Activated T-helper 9 cell treated with anti-CD3 and anti-CD28 coated beads, Interleukin-2, amount 50 U/mL, for 16 hours (primary cell): ENCODE results near the gene LANCL3.
"Not testable (repeated sequence)": the region's sequence is repeated elsewhere in the genome, so short reads cannot be mapped to it uniquely, and the experiment has no call there.

ENCODE experiments used
- DNase-seq: peaks from one replicate; pipeline ENCODE4 v3.0.0-alpha.2; 2020; ENCODE audit warnings: low read depth

Gene LANCL3

DNA sequence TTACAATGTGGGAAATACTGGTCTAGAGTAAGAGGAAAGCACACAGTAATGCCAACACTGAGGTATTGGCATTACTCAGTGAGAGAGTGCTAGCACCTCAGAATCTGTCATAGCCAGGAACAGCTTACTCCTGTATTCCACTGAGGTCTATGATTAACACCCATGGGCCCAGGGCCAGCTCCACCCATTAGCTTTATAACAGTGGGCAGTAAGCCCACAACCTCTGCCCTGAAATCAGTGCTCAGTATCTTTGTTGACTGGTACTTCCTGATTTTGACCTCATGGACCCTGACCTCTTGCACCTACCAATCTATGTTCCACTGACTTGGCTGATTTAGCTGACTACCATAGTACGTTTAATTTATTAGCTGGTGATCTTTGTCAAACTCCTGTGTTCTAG, 56.1 kb downstream of the LANCL3 start:
- no peak for DNase-seq

DNA sequence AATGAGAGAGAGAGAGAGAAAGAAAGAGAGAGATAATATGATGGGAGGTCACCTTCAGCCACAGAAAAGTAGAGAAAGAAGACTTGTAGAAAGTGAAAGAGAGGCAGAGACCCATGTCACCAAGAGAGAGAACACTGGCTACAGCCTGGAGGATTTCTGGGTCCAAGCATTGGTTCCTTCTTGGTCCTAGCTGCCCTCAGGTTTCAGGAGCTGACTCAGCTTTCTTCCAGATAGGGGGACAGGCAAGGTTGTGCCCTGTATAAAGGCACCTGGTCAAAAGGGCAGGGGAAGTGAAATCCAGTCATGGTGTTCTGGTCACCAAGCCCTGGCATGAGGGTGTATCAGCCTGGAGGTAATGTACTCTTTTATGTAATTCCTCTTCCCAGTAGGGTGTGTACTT, 66.6 kb downstream of the LANCL3 start:
- no peak for DNase-seq

DNA sequence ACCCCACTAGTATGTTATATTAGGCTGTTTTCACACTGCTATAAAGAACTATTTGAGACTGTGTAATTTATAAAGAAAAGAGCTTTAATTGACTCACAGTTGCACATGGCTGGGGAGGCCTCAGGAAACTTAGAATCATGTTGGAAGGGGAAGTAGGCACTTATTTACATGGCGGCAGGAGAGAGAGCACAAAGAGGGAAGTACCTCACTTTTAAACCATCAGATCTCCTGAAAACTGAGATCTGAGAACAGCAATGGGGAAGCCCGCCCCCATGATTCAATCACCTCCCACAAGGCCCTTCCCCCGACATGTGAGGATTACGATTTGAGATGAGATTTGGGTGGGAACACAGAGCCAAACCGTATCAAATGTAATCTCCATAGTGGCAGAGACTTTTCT, 68.7 kb downstream of the LANCL3 start:
- no peak for DNase-seq

DNA sequence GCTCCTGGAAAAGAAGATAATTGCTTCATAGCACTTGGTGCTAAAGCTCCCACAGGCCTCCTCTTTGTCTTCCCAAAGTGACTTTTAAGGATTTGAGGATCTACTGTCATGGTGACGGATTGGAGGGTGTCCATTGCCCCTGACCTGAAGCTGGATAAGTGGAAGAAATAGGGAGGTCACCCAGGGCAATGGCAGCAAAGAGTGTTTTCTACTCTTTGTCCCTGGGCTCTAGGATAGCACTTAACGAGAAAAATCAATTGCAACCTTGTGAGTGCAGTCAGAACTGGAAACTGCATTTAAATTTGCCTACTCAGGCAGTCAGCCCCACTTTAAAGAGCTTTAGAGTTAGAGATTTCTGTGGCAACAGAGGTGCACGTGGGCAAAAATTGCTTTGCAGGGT, 70.4 kb downstream of the LANCL3 start:
- DNase-seq = no peak

DNA sequence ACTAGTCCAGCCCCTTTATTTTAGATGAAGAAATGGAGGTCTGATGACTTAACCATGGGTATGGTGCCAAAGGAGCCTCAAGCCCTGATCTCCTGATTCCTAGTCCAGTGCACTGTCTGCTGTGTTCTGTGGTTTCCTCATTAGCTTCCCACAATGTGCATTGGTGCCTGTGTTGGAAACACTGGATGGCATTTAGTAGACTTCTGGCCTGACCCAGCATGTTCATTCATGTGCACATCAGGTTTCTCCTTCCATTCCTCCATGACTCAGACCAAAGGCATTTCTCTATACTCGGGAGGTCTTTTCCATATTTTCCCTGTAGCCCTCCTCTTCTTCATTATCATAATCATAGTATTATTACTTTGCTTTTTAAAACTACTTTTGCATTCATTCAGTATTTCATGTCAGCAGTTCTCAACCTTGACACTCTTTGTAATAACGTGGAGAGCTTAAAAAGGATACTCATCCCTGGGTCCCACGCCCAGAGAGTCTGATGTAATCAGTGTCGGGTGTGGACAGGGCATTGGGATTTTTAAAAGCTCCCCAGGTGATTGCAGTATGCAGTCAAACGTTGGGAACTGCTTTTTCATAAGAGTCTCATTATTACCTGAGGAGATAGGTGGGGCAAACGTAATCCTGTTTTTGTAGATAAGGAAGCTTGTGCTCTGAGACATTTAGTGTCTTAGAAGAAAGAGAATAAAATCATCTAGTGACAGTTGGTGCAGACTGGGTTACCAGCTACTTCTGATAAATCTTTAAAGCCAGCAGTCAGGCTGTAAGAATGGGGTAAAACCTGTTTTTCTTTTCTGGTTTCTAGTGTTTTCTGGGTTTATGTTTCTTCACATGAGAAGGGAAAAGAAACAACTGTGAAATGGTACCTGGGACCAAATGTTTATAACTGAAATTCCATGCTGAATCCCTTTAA, 73.2 kb downstream of the LANCL3 start:
- DNase-seq = no peak

DNA sequence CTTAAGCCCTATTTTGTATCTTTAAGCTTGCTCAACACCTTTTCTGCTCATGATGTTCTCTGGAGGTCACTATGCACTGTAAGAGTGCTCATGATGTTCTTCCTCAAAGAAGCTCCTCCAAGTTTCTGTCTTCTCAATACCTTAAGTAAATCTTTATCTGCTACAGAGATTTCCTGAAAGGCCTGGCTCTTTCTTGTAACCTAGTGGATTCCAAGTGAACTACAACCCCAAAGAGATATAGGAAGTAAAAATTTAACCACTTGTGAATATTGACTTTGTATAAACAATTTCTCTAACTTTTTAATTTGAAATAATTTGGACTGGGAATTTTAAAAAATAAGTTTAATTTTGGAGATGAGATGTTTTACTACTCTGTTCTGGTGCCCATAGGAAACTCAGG, 74.8 kb downstream of the LANCL3 start:
- DNase-seq = no peak

DNA sequence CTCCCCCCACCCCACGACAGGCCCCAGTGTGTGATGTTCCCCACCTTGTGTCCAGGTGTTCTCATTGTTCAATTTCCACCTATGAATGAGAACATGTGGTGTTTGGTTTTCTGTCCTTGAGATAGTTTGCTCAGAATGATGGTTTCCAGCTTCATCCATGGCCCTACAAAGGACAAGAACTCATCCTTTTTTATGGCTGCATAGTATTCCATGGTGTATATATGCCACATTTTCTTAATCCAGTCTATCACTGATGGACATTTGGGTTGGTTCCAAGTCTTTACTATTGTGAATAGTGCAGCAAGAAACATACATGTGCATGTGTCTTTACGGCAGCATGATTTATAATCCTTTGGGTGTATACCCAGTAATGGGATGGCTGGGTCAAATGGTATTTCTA, 79.4 kb downstream of the LANCL3 start:
- not testable (repeated sequence) for DNase-seq

DNA sequence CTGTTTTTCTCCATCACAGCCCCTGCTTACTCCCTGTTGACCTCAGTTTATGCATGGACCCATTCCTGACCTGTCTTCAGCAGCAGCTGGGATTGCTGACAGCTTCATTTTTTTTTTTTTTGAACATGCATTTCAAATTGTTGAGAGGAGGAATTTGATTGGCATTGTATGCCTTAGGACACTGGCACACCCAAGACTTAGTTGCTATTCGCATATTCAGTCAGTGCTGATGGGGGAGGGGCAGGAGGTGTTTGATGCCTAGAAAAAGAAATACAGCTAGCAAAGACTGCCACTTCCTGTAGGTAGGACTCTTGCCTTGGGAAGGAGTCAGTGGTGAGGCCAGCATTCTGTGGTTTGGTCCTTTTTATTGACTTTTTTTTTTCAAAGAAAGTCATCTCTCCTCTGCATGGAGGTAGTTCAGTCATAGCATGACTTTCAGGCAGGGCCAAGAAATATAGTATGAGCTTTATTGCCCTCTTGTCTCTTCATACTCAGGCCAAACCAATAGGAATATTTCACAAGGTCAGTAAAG, 80.5 kb downstream of the LANCL3 start:
- no peak for DNase-seq

DNA sequence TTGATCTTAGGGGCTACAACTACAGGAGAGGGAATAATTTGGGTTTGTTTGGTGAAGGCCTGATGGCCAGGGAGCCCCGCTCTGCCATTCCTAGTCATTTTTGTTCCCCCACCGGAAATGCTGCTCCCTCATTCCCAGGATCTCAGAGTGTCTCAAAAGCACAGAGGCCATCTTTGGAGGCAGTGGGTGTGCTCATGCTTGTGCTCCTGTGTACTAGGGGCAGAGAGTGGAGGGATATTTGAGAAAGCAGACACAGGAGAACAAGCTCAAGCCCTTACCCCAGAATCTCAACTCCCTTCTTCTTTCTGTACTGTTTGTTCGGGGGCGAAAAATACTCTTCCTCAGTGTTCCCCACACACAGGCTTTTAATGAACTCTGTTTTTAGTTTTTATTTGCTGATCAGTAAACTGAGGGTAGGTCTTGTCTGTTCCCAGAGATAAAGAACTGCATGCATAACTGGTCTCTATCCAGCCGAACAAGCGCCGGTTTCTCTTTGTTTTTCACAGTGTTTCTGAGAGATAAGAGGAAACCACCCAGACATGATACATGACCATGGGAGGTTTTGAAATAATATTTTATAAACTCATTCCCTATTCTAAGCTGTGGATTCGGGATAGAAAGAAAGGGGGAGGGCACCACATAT, 81.2 kb downstream of the LANCL3 start:
- DNase-seq = no peak

DNA sequence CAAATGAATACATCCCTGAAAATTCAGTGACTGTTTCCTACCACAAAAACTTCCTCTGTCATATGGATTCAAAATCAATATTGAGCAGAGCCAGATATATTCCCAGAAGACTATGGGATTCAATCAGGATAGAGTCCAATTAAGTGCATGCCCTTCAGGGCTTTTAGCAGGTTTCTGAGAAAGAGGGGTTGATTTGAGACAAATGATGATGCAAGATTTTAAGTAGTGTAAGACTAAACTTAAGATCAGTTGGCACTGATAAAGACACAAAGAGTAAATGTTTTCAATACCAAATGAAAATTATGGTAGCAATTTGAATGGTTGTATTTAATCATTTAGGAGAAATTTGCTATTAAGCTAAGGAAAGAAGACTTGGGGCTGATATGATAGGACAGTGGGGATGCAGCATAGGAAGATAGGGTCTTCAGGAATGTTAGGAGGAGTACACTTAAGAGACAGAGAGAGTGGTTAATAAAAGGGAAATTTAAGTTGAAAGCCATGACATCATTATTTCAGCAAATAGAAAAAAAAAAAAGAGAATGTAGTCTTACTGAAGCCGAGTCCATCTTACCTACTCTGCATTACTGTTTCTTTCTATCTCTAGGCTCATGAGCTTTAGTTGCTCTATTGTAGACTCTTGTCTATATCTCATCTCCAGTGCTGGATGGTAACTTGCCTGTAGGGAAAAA, 82.1 kb downstream of the LANCL3 start:
- DNase-seq = no peak

DNA sequence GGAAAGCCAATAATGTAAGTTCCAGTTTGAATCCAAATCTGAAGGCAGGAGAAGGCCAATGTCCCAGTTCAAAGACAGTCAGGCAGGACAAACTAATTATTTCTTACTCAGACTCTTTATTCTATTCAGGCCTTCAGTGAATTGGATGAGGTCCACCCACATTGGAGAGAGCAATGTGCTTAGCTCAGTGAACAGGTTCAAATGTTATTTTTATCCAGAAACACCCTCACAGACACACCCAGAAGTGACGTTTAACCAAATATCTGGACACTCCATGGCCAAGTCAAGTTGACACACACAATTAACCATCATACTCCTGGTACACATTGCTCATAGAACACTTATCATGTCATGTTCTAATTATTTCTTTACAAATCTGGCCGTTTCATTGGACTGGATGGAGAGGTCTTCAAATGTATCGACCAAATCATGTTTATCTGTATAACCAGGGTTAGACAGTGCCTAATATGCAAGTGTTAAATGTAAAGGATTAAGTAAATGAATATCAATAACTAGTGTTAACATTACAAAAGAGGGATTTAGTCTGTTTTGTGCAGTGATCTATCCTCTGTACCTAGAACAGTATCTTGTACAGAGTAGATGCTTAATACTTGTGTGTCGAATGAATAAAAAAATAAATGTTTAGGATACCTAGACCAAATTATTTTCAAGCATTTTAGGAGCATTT, 87.0 kb downstream of the LANCL3 start:
- DNase-seq = no peak

DNA sequence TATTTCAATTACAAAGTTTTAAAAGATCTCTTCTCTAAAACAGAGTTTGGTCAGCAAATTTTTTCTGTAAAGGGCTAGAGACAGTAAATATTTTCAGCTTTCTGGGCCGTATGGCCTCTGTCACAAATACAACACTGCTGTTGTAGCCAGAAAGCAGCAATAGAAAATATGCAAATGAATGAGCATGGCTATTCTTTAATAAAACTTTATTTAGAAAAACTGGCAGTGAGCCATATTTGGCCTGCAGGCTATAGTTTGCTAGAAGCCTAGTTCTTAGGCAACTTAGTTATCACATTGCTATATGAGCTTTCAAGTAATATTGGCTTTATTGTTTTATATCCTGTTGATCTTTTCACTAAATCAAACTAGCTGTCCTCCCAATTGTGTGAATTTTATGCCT, 87.6 kb downstream of the LANCL3 start:
- no peak for DNase-seq

DNA sequence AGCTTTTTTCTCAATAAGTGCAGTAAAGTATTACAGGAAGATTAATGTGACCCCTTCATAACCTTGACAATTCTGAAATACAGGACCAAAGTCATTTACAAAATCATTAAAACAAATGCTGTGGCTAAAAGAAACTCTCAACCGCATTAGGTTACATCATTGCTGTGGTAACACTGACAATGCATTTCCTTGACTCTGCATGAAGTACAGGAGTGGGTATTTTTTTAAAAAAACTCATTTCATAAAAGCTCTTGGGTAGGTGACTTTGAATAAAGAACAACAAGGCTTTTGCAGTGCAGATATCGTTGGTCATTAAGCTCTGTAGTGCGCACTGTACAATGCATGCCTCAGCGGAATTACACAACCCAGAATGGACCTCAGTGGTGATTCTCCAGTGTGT, 90.7 kb downstream of the LANCL3 start:
- no peak for DNase-seq

DNA sequence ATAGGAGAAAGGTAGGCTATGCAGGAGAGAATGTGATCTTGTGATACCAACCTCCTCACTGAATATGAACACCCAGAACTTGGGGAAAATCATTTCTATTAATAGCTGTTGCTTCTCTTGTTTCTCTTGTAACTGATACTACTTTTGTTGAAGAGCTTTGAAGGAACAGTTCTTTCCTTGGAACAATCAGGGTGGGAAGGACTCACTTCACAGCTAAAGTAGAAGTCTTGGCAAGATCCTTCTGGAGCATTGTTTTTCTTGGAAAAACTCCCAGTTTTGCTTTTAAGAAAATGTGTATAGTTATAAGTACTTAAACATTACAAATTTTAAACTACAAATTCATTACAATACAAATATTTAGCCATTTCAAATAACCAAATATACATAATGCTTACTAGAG, 95.1 kb downstream of the LANCL3 start:
- no peak for DNase-seq

DNA sequence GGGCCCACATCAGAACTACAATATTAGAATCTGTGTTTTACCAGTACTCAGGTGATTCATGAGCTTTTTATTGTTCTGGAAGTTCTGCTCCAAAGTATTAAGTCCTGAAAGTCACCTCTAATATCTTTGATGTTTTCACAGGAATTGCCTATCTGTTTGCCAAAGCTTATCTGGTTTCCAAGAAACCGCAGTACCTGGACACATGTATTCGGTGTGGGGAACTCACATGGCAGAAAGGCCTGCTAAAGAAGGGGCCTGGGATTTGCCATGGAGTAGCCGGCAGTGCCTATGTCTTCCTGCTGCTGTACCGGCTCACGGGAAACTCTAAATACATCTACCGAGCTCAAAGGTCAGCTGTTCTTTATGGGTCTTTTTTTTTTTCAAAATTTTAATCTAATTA, 95.7 kb downstream of the LANCL3 start:
- DNase-seq = no peak

DNA sequence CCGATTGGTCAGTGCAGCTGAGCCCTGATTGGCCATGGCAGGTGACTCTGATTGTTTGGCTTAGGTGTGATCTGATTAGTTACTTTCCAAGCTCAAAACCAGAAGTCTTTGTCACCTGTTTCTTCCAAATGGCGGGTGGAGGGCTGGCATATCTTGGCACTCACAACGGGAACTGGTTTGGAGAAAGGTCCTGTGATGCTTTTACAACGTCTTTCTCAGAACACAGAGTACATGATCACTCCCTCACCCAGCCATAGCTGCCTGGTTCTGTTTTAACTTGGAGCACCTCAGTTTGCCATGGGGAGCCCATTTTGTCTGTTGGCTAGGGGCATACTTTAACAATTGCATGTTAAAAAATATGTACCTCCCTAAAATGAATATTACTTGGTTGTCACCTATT, 101.1 kb downstream of the LANCL3 start:
- no peak for DNase-seq

DNA sequence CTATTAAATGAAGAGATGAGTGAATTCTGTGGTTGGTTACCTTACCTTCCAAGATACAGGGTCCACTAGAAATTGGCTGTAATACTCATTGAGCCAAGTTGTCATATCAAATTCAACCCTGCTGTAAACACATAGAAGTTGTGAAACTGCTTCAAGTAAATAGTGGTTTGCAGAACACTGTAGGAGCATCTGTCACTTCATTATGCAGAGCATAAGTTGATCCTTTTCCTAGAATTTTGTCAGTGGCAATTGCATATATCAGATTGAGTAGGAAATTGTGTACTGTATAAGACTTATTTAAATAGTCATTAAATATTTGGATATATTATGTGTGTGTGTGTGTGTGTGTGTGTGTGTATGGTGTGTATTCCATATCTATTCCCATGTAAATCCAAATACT, 105.3 kb downstream of the LANCL3 start:
- DNase-seq = no peak

DNA sequence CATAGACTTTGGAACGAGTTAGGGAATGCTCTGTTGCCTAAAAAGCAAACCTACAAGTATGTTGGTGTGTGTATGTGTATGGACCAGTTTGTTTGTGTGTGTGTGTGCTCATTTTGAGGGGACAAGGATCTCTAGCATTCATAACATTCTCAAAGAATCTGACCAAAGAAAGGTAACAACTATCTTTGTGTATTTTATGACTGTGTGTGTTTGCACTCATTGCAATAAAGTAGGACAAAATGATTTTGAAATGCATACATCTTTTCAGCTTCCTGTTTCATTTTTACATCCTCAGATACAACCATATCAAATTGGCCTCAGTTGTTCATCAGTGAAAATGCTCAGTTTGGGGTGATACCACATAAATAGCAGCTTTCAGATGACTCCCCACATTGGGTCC, 105.8 kb downstream of the LANCL3 start:
- no peak for DNase-seq

DNA sequence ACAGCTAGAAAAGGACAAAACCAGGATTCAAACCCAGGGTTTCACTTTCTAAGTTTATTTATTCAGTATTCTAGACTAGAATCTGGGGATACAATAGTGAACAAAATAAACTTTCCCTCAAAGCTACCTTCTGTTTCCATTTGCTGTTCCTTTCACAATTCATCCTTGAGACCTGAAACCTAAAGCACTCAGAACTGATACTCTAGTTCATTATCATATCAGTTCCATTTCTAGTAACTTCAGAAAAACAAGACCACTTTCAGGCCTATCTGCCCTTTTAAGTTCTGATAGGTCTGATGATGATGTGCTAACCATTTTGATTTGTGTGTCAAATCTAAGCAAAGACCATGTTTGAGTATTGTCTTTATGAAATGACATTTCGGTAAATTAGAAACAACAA, 106.3 kb downstream of the LANCL3 start:
- no peak for DNase-seq

DNA sequence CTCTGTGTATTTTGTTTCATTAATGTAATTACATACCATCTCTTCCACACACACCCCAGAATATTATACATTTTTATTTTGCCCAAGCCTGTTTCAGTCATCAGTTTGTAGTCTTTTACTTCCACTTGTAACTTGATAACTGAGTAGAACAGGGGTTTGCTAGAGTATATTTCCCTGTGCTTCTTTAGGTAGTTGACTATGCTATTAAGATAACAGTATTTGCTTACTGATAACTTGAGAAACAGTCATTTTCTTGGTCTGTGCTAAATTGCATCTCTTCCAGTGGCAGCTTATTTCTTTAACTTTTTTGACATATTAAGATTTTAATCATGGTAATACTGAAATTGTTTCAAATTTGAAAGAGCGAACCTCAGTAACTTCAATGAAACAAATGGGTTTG, 107.1 kb downstream of the LANCL3 start:
- DNase-seq = no peak

DNA sequence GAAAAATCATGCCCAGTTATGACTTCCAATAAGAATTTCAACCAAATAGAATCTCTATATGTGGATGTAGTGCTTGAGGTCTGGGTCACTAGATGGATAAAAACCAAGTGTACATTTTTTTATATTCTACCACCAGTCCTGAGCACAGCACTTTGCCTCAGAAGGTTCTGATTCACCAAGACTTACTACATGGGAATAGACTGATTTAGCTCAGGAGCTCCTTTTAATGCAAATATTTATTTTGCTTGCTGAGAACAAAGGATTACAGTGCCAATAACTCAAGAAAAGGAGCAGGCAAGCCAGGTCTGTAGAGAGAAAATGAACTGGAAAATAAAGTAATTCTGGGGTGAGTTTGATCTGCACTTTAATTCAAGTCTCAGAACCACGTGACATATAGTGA, 107.8 kb downstream of the LANCL3 start:
- DNase-seq = no peak

DNA sequence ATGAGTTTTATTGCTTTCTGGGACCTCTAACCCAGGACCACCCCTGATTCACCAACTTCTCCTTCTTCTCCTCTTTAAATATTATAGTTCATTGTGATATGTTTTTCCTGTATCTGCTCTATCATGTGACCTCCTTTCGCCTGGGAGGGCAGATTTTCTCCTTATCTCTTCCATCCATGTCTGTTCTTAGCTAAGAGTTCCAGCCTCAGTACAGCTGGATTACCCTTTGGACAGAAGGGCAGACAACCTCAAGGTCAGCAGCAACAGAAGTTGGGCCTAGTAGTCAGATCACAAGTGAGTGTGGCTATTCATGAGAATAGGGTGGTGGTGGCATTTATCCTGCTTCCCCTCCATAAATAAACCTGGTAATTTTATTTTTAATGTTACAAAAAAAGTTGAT, 108.4 kb downstream of the LANCL3 start:
- DNase-seq = no peak
